Measurements from ENCODE around the gene NAV1.

GRCh38 chr1:201584471-201585092, 45.7 kb downstream of the NAV1 start:
- TF ChIP-seq, protein P1, sequence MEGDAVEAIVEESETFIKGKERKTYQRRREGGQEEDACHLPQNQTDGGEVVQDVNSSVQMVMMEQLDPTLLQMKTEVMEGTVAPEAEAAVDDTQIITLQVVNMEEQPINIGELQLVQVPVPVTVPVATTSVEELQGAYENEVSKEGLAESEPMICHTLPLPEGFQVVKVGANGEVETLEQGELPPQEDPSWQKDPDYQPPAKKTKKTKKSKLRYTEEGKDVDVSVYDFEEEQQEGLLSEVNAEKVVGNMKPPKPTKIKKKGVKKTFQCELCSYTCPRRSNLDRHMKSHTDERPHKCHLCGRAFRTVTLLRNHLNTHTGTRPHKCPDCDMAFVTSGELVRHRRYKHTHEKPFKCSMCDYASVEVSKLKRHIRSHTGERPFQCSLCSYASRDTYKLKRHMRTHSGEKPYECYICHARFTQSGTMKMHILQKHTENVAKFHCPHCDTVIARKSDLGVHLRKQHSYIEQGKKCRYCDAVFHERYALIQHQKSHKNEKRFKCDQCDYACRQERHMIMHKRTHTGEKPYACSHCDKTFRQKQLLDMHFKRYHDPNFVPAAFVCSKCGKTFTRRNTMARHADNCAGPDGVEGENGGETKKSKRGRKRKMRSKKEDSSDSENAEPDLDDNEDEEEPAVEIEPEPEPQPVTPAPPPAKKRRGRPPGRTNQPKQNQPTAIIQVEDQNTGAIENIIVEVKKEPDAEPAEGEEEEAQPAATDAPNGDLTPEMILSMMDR (IDR thresholded peaks at IDR 0.05): no peak
- TF ChIP-seq POLR2A (IDR thresholded peaks at IDR 0.05) (no peak), POLR2AphosphoS5 (IDR thresholded peaks at IDR 0.05) (peak; percentile 46), EP300 (IDR thresholded peaks at IDR 0.05) (no peak)
